HTR-8/SVneo (cell line): ENCODE results near the gene B4GALT3.

ENCODE experiments used
- DNase-seq: peaks from one replicate; pipeline ENCODE4 v3.0.0; 2011; ENCODE audit warnings: low spot score, mixed read lengths; ENCODE audit not compliant: insufficient read length
- FAIRE-seq: peaks from 2 replicates; lab custom pipeline; 2011; peaks lifted over from hg19 to GRCh38; lab: Jason Lieb, UNC

Gene B4GALT3

GRCh38 chr1:161133220-161133740 lies 44.0 kb downstream of the B4GALT3 start:
- DNase-seq, result no peak
- FAIRE-seq, result no peak

- DNase-seq (peak; percentile 79), FAIRE-seq (no peak)
These were observed 44.7 kb downstream of the B4GALT3 start, which contains the start of gene DEDD for GRCh38 chr1:161132410-161133219. DEDD (minus strand) TSS chr1:161132667; CDS start chr1:161124462, 8,205 bp downstream.

GRCh38 chr1:161131523-161132409 lies 45.5 kb downstream of the B4GALT3 start:
- DNase-seq (no peak), FAIRE-seq (no peak)

GRCh38 chr1:161130266-161130665 lies 47.0 kb downstream of the B4GALT3 start:
- FAIRE-seq (no peak), DNase-seq (no peak)

GRCh38 chr1:161128591-161129420 lies 48.5 kb downstream of the B4GALT3 start:
- FAIRE-seq (no peak), DNase-seq (no peak)

GRCh38 chr1:161127649-161128048 lies 49.7 kb downstream of the B4GALT3 start:
- DNase-seq, result no peak
- FAIRE-seq, result no peak

- DNase-seq (no peak), FAIRE-seq (no peak)
These were observed 54.3 kb downstream of the B4GALT3 start for GRCh38 chr1:161122967-161123366.

GRCh38 chr1:161121834-161122233 lies 55.5 kb downstream of the B4GALT3 start:
- DNase-seq (no peak), FAIRE-seq (no peak)
